ENCODE measurements around the gene DGKH. TPM values are rescaled to one million over a fixed set of nuclear protein-coding genes. Genes with fewer than 3 reads are reported as not detected.

Gene DGKH
- total RNA-seq, 1 experiment from 2014 or later, result 9.2 TPM

- ChIA-PET CTCF (no interaction called here), POLR2A (no interaction called here)
- H4K20me1 ChIP-seq (ENCODE audit: insufficient read depth), result no peaks in the 10 kb centered on the region
Observed at GRCh38 chr13:42279986-42280385, 231.5 kb downstream of the DGKH start.

More at GRCh38 chr13:42279986-42280385, 231.5 kb downstream of the DGKH start:
- no peak overlapping the region for H3K4me3 ChIP-seq (replicated peaks in 1 of 2; ENCODE audit: low read depth in 1 of 2, low read length in 2 of 2)
- H3K9me2 ChIP-seq (ENCODE audit: insufficient read depth), result no peaks in the 10 kb centered on the region
- BruUV-seq (replicated peaks), result no TSS peak
- TF ChIP-seq EZH2 (IDR thresholded peaks at IDR 0.05), result no peak
- no peak for TF ChIP-seq MAX (IDR thresholded peaks at IDR 0.05)
- TF ChIP-seq SIN3A (IDR thresholded peaks at IDR 0.05; ENCODE audit: low read depth), result no peak
- no peak for TF ChIP-seq REST (IDR thresholded peaks at IDR 0.05; ENCODE audit: low read depth)
- TF ChIP-seq ZNF274 (IDR thresholded peaks at IDR 0.05; ENCODE audit: low read depth, low read length), result no peak
- TF ChIP-seq POLR2AphosphoS5 (IDR thresholded peaks at IDR 0.05; ENCODE audit: low read depth, low read length), result no peak
- TF ChIP-seq SP1 (IDR thresholded peaks at IDR 0.05; ENCODE audit: low read depth), result no peak
- TF ChIP-seq TCF7L2 (IDR thresholded peaks at IDR 0.05; ENCODE audit: borderline replicate concordance, extremely low read depth, insufficient read depth, insufficient read length), result no peak
- TF ChIP-seq ATF3 (IDR thresholded peaks at IDR 0.05), result no peak
- no peak for TF ChIP-seq SRF (IDR thresholded peaks at IDR 0.05; ENCODE audit: low read depth)
- TF ChIP-seq CTCF (IDR thresholded peaks at IDR 0.05 in 2 of 3, conservative IDR thresholded peaks at IDR 0.05 in 1 of 3; ENCODE audit: borderline replicate concordance in 1 of 3, insufficient read depth in 1 of 3, low read depth in 2 of 3, low read length in 2 of 3), result no peak
- intact Hi-C loops (cut with micrococcal nuclease), result no loop called here
- no peak overlapping the region for H3K9ac ChIP-seq (ENCODE audit: low read length)
- no peak overlapping the region for H3K4me2 ChIP-seq (ENCODE audit: low read length)
- no peak for ATAC-seq
- no peak for DNase-seq (ENCODE audit: low read depth, low spot score)
- no peaks in the 10 kb centered on the region for H3K27me3 ChIP-seq (ENCODE audit: insufficient read depth, low read length)
- RAD21 ChIA-PET (ENCODE audit: low non-redundant PET in 1 of 2, low total read pairs in 2 of 2, uncharacterized antibody in 2 of 2, unreplicated experiment in 2 of 2), result no interaction called here
- H2AFZ ChIP-seq (ENCODE audit: low read depth, low read length, poor library complexity, severe bottlenecking), result no peak overlapping the region
- no peaks in the 10 kb centered on the region for H3K36me3 ChIP-seq (ENCODE audit: control insufficient read depth in 1 of 2, insufficient read depth in 2 of 2, low read length in 2 of 2)
- H3K79me2 ChIP-seq (ENCODE audit: insufficient read depth, low read length), result peaks cover 53% of the 10 kb centered on the region
- no peaks in the 10 kb centered on the region for H3K4me1 ChIP-seq (ENCODE audit: control insufficient read depth in 1 of 2, insufficient read depth in 2 of 2, low read length in 2 of 2)
- H3K27ac ChIP-seq (ENCODE audit: low read depth, low read length), result no peak overlapping the region
- no peaks in the 10 kb centered on the region for H3K9me3 ChIP-seq (ENCODE audit: control insufficient read depth in 1 of 2, insufficient read depth in 1 of 2, low read depth in 1 of 2, low read length in 2 of 2)

Data from HCT116 (cell line).